ENCODE measurements around the gene NHSL2. TPM values are rescaled to one million over a fixed set of nuclear protein-coding genes. Genes with fewer than 3 reads are reported as not detected.
A peak's percentile ranks its signal among the peaks of the same experiment; 100 is the strongest.

NHSL2 gene
- total RNA-seq, 4 donors from 2014 or later: 10.4 to 31.4 (median 17.7) TPM

DNA sequence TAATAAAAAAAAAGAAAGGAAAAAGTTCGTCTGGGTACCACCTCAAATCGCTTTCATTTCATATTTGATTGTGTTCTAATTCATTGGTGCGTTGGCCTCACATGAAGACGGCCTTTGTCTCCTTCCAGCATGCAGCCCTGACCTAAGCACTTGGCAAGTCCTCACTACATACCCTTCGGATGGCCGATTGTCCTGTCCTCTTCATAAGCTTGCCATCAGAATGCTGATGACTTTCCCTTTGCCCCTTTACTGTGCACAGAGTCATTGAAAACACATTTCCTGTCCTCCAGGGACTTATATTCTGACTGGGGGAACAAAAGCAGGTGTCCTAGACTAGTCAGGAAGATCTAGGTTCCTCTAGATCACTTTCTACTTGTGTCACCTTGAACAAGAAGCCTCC is 178.1 kb downstream of the NHSL2 start:
- Histone ChIP-seq H3K4me1 (peaks cover 0 to 7% (median 3%) of the 10 kb centered on the region in 4 donors), H3K4me3 (no peak overlapping the region), H3K27me3 (no peaks in the 10 kb centered on the region), H3K9me3 (no peaks in the 10 kb centered on the region), H3K36me3 (no peaks in the 10 kb centered on the region), H3K27ac (replicated peaks in 1 of 4) (no peak overlapping the region)
- intact Hi-C loops (cut with DNase I): no loop called here
- TF ChIP-seq POLR2AphosphoS5 (IDR thresholded peaks at IDR 0.05) (no peak), POLR2A (IDR thresholded peaks at IDR 0.05; ENCODE audit: low read depth) (no peak), EP300 (IDR thresholded peaks at IDR 0.05) (no peak)
- TF ChIP-seq, protein P1, sequence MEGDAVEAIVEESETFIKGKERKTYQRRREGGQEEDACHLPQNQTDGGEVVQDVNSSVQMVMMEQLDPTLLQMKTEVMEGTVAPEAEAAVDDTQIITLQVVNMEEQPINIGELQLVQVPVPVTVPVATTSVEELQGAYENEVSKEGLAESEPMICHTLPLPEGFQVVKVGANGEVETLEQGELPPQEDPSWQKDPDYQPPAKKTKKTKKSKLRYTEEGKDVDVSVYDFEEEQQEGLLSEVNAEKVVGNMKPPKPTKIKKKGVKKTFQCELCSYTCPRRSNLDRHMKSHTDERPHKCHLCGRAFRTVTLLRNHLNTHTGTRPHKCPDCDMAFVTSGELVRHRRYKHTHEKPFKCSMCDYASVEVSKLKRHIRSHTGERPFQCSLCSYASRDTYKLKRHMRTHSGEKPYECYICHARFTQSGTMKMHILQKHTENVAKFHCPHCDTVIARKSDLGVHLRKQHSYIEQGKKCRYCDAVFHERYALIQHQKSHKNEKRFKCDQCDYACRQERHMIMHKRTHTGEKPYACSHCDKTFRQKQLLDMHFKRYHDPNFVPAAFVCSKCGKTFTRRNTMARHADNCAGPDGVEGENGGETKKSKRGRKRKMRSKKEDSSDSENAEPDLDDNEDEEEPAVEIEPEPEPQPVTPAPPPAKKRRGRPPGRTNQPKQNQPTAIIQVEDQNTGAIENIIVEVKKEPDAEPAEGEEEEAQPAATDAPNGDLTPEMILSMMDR (IDR thresholded peaks at IDR 0.05): no peak
- no peak for DNase-seq (ENCODE audit: extremely low spot score)
- WGBS: 67% methylated on average over 6 of the region's 6 CpGs

DNA sequence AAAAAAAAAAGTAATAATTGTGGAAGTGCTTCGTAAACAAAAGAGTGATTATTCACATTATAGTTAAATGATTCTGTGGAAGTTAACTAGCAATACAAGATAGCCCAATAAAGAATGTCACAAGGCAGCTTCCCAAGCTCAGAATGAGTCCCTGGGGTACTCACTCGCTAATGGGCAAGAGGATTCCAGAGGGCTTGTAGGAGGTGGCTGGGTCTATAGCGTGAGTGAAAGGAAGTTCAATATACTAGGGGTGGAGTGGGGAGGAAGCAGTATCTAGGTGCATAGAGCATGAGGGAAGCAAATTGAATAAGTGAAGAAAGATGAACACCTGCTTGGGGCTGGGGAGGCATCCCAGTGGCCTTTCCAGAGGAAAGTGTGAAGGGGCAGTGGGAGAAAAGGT is 178.6 kb downstream of the NHSL2 start:
- no peaks in the 10 kb centered on the region for H3K36me3 ChIP-seq
- no peaks in the 10 kb centered on the region for H3K27me3 ChIP-seq
- no peaks in the 10 kb centered on the region for H3K9me3 ChIP-seq
- H3K4me1 ChIP-seq: peaks cover 0 to 4% (median 1%) of the 10 kb centered on the region in 4 donors
- no peak for DNase-seq (ENCODE audit: extremely low spot score)
- TF ChIP-seq, protein P1 (IDR thresholded peaks at IDR 0.05): no peak
- TF ChIP-seq POLR2A (IDR thresholded peaks at IDR 0.05; ENCODE audit: low read depth) (no peak), EP300 (IDR thresholded peaks at IDR 0.05) (no peak), POLR2AphosphoS5 (IDR thresholded peaks at IDR 0.05) (no peak)
- H3K27ac ChIP-seq (replicated peaks in 1 of 4): no peak overlapping the region
- 56% methylated on average over 3 of the region's 3 CpGs for WGBS
- H3K4me3 ChIP-seq: no peak overlapping the region
- intact Hi-C loops (cut with DNase I): no loop called here

DNA sequence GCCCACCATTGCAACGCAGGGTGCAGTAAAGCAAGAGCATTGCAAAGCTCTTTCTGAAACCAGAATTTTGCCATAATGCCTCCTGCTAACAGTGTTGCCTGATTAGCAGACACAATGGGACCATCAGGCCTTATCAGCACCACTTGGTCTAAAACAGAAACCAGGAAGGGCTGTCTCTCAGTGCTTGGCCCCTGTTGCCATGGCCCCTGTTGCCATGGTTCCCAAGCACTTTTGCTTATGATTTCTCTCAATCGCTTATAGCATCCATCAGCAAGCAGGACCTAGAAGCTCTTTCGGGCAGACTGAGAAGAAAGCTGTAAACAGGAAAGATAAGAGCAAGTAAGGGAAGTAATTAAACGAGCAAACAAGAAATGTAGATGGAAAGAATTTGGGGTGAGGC is 184.2 kb downstream of the NHSL2 start:
- Histone ChIP-seq H3K9me3 (no peaks in the 10 kb centered on the region), H3K4me1 (peaks cover 0 to 15% (median 12%) of the 10 kb centered on the region in 4 donors), H3K4me3 (no peak overlapping the region), H3K36me3 (no peaks in the 10 kb centered on the region), H3K27ac (replicated peaks in 1 of 4) (peak overlapping the region in 1 of 4 donors; percentile 7), H3K27me3 (no peaks in the 10 kb centered on the region)
- intact Hi-C loops (cut with DNase I): no loop called here
- 59% methylated on average over 4 of the region's 4 CpGs for WGBS
- DNase-seq (ENCODE audit: extremely low spot score): no peak
- no peak for TF ChIP-seq EP300 (IDR thresholded peaks at IDR 0.05)
- TF ChIP-seq, protein P1 (IDR thresholded peaks at IDR 0.05): no peak

DNA sequence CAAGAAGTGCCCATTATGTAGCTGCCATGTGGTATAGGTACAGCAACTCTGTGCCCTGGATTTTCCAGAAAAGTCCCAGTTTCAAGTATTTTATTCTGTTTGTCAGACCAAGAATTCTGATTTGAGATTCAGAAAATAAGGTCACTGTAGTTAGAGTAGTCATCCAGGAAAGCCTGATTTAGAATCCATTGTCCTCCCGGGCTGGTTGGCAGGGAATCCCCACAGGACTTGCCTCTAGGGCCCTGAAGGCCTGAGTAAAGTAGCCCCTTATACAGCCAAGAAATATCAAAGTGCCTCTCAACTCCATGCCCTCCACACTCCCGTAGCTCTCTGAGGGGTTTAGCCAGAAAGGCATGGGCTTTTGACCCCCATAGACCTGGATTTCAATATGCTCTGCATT is 184.7 kb downstream of the NHSL2 start:
- no peak for TF ChIP-seq POLR2AphosphoS5 (IDR thresholded peaks at IDR 0.05)
- TF ChIP-seq, protein P1 (IDR thresholded peaks at IDR 0.05): no peak
- no peak for TF ChIP-seq EP300 (IDR thresholded peaks at IDR 0.05)
- H3K4me1 ChIP-seq: peaks cover 0 to 15% (median 13%) of the 10 kb centered on the region in 4 donors
- intact Hi-C loops (cut with DNase I): no loop called here
- no peak for DNase-seq (ENCODE audit: extremely low spot score)
- no peak overlapping the region for H3K4me3 ChIP-seq
- no peaks in the 10 kb centered on the region for H3K27me3 ChIP-seq
- no peaks in the 10 kb centered on the region for H3K36me3 ChIP-seq
- no peaks in the 10 kb centered on the region for H3K9me3 ChIP-seq
- H3K27ac ChIP-seq (replicated peaks in 1 of 4): peak overlapping the region in 1 of 4 donors; percentile 7
- WGBS: 57% methylated on average over 2 of the region's 2 CpGs

DNA sequence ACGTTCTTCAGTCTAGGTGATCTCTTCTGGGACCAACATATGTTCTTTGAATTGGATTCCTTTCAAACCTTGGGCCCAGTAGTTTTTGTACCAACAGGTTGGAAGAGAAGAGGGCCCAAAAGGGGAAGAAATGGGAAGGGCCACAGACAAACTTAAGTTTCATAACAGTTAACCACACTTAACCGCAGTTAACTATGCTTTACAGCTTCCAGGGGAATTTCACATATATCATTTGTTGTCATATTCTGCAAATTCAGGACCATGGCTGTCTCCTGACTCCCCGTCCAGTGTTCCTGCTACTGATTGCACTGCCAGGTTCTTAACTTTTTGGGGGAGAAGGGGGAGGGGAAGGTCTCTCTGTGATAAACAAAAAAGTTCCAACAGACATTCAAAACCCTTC is 186.5 kb downstream of the NHSL2 start:
- TF ChIP-seq, protein P1 (IDR thresholded peaks at IDR 0.05): no peak
- no peak for TF ChIP-seq POLR2A (IDR thresholded peaks at IDR 0.05; ENCODE audit: low read depth)
- no peak for TF ChIP-seq POLR2AphosphoS5 (IDR thresholded peaks at IDR 0.05)
- TF ChIP-seq EP300 (IDR thresholded peaks at IDR 0.05): no peak
- H3K4me3 ChIP-seq: no peak overlapping the region
- no peak for DNase-seq (ENCODE audit: extremely low spot score)
- intact Hi-C loops (cut with DNase I): no loop called here
- H3K4me1 ChIP-seq: peaks cover 2 to 28% (median 23%) of the 10 kb centered on the region in 4 donors
- WGBS: 60% methylated on average over 3 of the region's 3 CpGs
- H3K36me3 ChIP-seq: no peaks in the 10 kb centered on the region
- H3K9me3 ChIP-seq: no peaks in the 10 kb centered on the region
- H3K27me3 ChIP-seq: no peaks in the 10 kb centered on the region
- no peak overlapping the region for H3K27ac ChIP-seq (replicated peaks in 1 of 4)

Measured in esophagus muscularis mucosa (tissue), 4 donors.